Neuronal stem cell (in vitro differentiated cells): ENCODE measurements around the gene HMGCLL1.

ENCODE experiments used
- DNase-seq: peaks from one replicate; pipeline ENCODE4 v3.0.0-alpha.2; 2013; ENCODE audit warnings: low spot score
- H2AFZ ChIP-seq: one replicate; pipeline ENCODE4 v1.6.1; 2013; ENCODE audit warnings: mild to moderate bottlenecking, low read length, inconsistent platforms
- H2AK5ac ChIP-seq: 2 replicates; pipeline ENCODE4 v1.6.1; 2013; ENCODE audit warnings: low read depth, mild to moderate bottlenecking, inconsistent platforms, low read length, moderate library complexity, mixed read lengths
- H2BK120ac ChIP-seq: 2 replicates; pipeline ENCODE4 v1.6.1; 2013; ENCODE audit warnings: low read depth, mild to moderate bottlenecking, inconsistent platforms, low read length, moderate library complexity, mixed read lengths
- H2BK12ac ChIP-seq: one replicate; pipeline ENCODE4 v1.6.1; 2013; ENCODE audit warnings: low read length, inconsistent platforms
- H2BK15ac ChIP-seq: 2 replicates; pipeline ENCODE4 v1.6.1; 2013; ENCODE audit warnings: mild to moderate bottlenecking, low read length, inconsistent platforms, mixed read lengths
- H2BK5ac ChIP-seq: one replicate; pipeline ENCODE4 v1.6.1; 2013; ENCODE audit warnings: inconsistent platforms, mild to moderate bottlenecking, low read length, moderate library complexity
- H3K14ac ChIP-seq: one replicate; pipeline ENCODE4 v1.6.1; 2013; ENCODE audit warnings: low read length, inconsistent platforms
- H3K18ac ChIP-seq: 2 replicates; pipeline ENCODE4 v1.6.1; 2013; ENCODE audit warnings: low read length, inconsistent platforms
- H3K23ac ChIP-seq: 2 replicates; pipeline ENCODE4 v1.6.1; 2013; ENCODE audit warnings: low read depth, mild to moderate bottlenecking, mixed read lengths, low read length, inconsistent platforms; ENCODE audit not compliant: poor library complexity
- H3K27ac ChIP-seq: replicated peaks from 3 replicates; pipeline ENCODE4 v1.5.1; 2013; ENCODE audit warnings: low read length, inconsistent platforms
- H3K27me3 ChIP-seq, 3 experiments: 2 replicates each; pipeline ENCODE4 v1.6.1; 2013; ENCODE audit warnings: low read length in 3 of 3, mild to moderate bottlenecking in 2 of 3, inconsistent platforms in 1 of 3, low read depth in 1 of 3, mixed read lengths in 1 of 3, moderate library complexity in 1 of 3; ENCODE audit not compliant: control insufficient read depth in 3 of 3, insufficient read depth in 3 of 3
- H3K36me3 ChIP-seq, 2 donors: replicated peaks in 1 of 2; 2 replicates each; pipeline ENCODE4 v1.6.1; 2013; ENCODE audit warnings: low read length in 2 of 2; ENCODE audit not compliant: control insufficient read depth in 2 of 2, insufficient read depth in 2 of 2
- H3K4ac ChIP-seq: 2 replicates; pipeline ENCODE4 v1.6.1; 2013; ENCODE audit warnings: inconsistent platforms, mild to moderate bottlenecking, low read length, moderate library complexity
- H3K4me1 ChIP-seq, 2 donors: 1 replicate in 1 of 2; 2 replicates in 1 of 2; pipeline ENCODE4 v1.6.1; 2013; ENCODE audit warnings: low read length in 2 of 2, low read depth in 1 of 2; ENCODE audit not compliant: control insufficient read depth in 2 of 2, insufficient read depth in 1 of 2
- H3K4me2 ChIP-seq: one replicate; pipeline ENCODE4 v1.6.1; 2013; ENCODE audit warnings: mild to moderate bottlenecking, low read length, inconsistent platforms; ENCODE audit not compliant: insufficient read depth, poor library complexity, severe bottlenecking
- H3K4me3 ChIP-seq, 2 donors: 2 replicates each; pipeline ENCODE4 v1.5.1; 2013; ENCODE audit warnings: low read length in 2 of 2, mild to moderate bottlenecking in 2 of 2, inconsistent platforms in 1 of 2, moderate library complexity in 1 of 2
- H3K79me1 ChIP-seq: one replicate; pipeline ENCODE4 v1.6.1; 2013; ENCODE audit warnings: low read depth, mild to moderate bottlenecking, inconsistent platforms, low read length, moderate library complexity
- H3K9ac ChIP-seq: one replicate; pipeline ENCODE4 v1.6.1; 2013; ENCODE audit warnings: mild to moderate bottlenecking, low read depth, low read length, inconsistent platforms; ENCODE audit not compliant: poor library complexity
- H3K9me3 ChIP-seq, 2 donors: replicated peaks in 1 of 2; 2 replicates each; pipeline versions ENCODE3 to v1.6.1; 2013; ENCODE audit warnings: low read length in 2 of 2, mild to moderate bottlenecking in 2 of 2, inconsistent platforms in 1 of 2, low read depth in 1 of 2, mixed read lengths in 1 of 2, moderate library complexity in 1 of 2; ENCODE audit not compliant: control insufficient read depth in 2 of 2, insufficient read depth in 1 of 2
- H4K8ac ChIP-seq: one replicate; pipeline ENCODE4 v1.6.1; 2013; ENCODE audit warnings: low read depth, mild to moderate bottlenecking, inconsistent platforms, low read length, moderate library complexity
- H4K91ac ChIP-seq: one replicate; pipeline ENCODE4 v1.6.1; 2013; ENCODE audit warnings: low read length, low read depth, mild to moderate bottlenecking, inconsistent platforms; ENCODE audit not compliant: poor library complexity
- WGBS, 2 donors: extraction: QIAGEN DNeasy Blood & Tissue Kit; methylation state at CpG; one replicate each; pipeline ENCODE4 v1.1.7; 2013; ENCODE audit warnings: missing lambda C conversion rate in 2 of 2, mixed read lengths in 1 of 2; ENCODE audit not compliant: insufficient read length in 2 of 2, insufficient replicate concordance in 1 of 2; ENCODE audit errors: extremely low coverage in 2 of 2; 5-methylcytosine and 5-hydroxymethylcytosine counted together

The HMGCLL1 gene

GRCh38 chr6:55536391-55536956 is 42.5 kb downstream of the HMGCLL1 start:
- Histone ChIP-seq H3K4me2 (no peak overlapping the region), H3K4me1 (no peaks in the 10 kb centered on the region), H3K14ac (no peak overlapping the region), H2AFZ (no peak overlapping the region), H3K27ac (no peak overlapping the region), H3K27me3 (no peaks in the 10 kb centered on the region), H3K9me3 (peaks cover 0 to 2% of the 10 kb centered on the region in 2 donors), H2BK5ac (no peak overlapping the region), H3K4me3 (no peak overlapping the region), H2BK120ac (no peak overlapping the region), H2AK5ac (no peak overlapping the region), H2BK12ac (no peak overlapping the region), H3K36me3 (no peaks in the 10 kb centered on the region), H3K9ac (no peak overlapping the region), H3K18ac (no peak overlapping the region), H3K4ac (no peak overlapping the region), H3K23ac (no peak overlapping the region), H2BK15ac (no peak overlapping the region), H3K79me1 (no peaks in the 10 kb centered on the region), H4K91ac (no peak overlapping the region), H4K8ac (no peak overlapping the region)
- DNase-seq, result no peak
- no CpG with 5 or more reads among the region's 2 CpGs for WGBS, 2 donors

DNA sequence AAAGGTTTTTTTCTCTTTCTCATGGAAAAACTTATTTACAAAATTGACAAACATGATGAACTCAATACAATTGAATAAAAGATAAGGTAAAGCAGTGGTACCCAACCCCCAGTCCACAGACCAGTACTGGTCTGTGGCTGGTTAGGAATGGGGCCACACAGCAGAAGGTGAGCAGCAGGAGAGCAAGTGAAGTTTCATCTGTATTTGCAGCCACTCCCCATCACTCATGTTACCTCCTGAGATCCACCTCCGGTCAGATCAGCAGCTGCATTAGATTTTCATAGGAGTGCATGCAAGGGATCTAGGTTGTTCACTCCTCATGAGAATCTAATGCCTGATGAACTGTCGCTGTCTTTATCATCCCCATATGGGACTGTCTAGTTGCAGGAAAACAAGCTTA is 47.5 kb downstream of the HMGCLL1 start:
- no peak overlapping the region for H3K23ac ChIP-seq
- H2BK15ac ChIP-seq, result no peak overlapping the region
- H3K14ac ChIP-seq, result no peak overlapping the region
- no peaks in the 10 kb centered on the region for H3K9me3 ChIP-seq
- H4K91ac ChIP-seq, result no peak overlapping the region
- no peak for DNase-seq
- no peak overlapping the region for H2BK5ac ChIP-seq
- no peak overlapping the region for H2AFZ ChIP-seq
- H3K4me2 ChIP-seq, result no peak overlapping the region
- WGBS, 2 donors, result no CpG with 5 or more reads among the region's 2 CpGs
- no peaks in the 10 kb centered on the region for H3K27me3 ChIP-seq
- H3K4me3 ChIP-seq, result no peak overlapping the region
- no peak overlapping the region for H2AK5ac ChIP-seq
- no peak overlapping the region for H2BK120ac ChIP-seq
- no peaks in the 10 kb centered on the region for H3K79me1 ChIP-seq
- H3K4me1 ChIP-seq, result no peaks in the 10 kb centered on the region
- H2BK12ac ChIP-seq, result no peak overlapping the region
- H3K18ac ChIP-seq, result no peak overlapping the region
- no peak overlapping the region for H4K8ac ChIP-seq
- H3K36me3 ChIP-seq, result no peaks in the 10 kb centered on the region
- H3K27ac ChIP-seq, result no peak overlapping the region
- no peak overlapping the region for H3K4ac ChIP-seq
- no peak overlapping the region for H3K9ac ChIP-seq

DNA sequence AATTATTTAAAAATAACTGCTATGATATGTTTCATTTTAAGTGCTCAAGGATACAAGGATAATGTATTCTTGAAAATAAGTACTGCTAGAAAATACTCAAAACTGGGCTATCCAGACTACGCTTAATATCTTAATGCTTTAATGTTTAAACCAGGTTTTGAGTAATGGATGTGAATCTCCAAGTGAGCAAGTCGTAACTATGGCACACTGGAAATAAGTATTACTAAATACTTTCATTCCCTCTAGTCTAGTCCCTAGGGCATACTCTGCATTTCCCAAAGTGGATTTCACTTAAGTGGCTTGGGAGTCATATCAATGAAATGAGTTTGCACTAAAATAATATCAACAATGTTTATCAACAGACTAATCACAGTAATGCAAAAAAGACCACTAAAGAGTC is 48.1 kb downstream of the HMGCLL1 start:
- Histone ChIP-seq H2BK15ac (no peak overlapping the region), H3K9me3 (no peaks in the 10 kb centered on the region), H3K4me1 (no peaks in the 10 kb centered on the region), H3K18ac (no peak overlapping the region), H3K9ac (no peak overlapping the region), H3K36me3 (no peaks in the 10 kb centered on the region), H2BK5ac (no peak overlapping the region), H3K4me3 (no peak overlapping the region), H3K27ac (no peak overlapping the region), H2BK120ac (no peak overlapping the region), H3K79me1 (no peaks in the 10 kb centered on the region), H2BK12ac (no peak overlapping the region), H3K4me2 (no peak overlapping the region), H4K8ac (no peak overlapping the region), H3K4ac (no peak overlapping the region), H2AK5ac (no peak overlapping the region), H3K23ac (no peak overlapping the region), H3K14ac (no peak overlapping the region), H3K27me3 (no peaks in the 10 kb centered on the region), H2AFZ (no peak overlapping the region), H4K91ac (no peak overlapping the region)
- WGBS, 2 donors, result no CpG with 5 or more reads among the region's 2 CpGs
- DNase-seq, result no peak

DNA sequence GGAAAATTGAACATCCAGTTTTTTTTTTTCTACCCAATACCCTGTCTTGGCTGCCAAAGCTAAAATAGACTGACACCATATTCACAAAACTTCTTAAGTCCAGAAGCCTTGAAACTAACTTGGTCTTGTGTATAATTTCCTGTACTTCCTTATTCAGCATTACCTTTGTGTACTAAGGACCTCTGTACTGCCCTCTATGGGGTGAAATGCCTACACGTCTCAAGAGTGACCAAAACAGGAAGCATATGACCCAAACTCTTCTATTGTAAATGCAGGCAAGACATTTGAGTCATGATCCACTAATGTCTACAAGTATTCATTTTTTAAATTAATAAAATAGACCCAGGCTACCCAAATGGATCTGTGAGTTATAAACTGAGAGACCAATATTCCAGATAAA is 50.4 kb downstream of the HMGCLL1 start:
- peak; percentile 5 for DNase-seq

More for the DNA sequence above, 50.4 kb downstream of the HMGCLL1 start:
- no peak overlapping the region for H3K14ac ChIP-seq
- H3K4me3 ChIP-seq, result no peak overlapping the region
- no peak overlapping the region for H4K8ac ChIP-seq
- no peaks in the 10 kb centered on the region for H3K79me1 ChIP-seq
- no peak overlapping the region for H2BK15ac ChIP-seq
- no peak overlapping the region for H3K27ac ChIP-seq
- no peak overlapping the region for H2BK5ac ChIP-seq
- no peak overlapping the region for H2BK12ac ChIP-seq
- H3K9me3 ChIP-seq, result no peaks in the 10 kb centered on the region
- H2BK120ac ChIP-seq, result no peak overlapping the region
- H3K27me3 ChIP-seq, result no peaks in the 10 kb centered on the region
- no peaks in the 10 kb centered on the region for H3K4me1 ChIP-seq
- no peaks in the 10 kb centered on the region for H3K36me3 ChIP-seq
- peak overlapping the region; percentile 62 for H2AFZ ChIP-seq
- H4K91ac ChIP-seq, result no peak overlapping the region
- H2AK5ac ChIP-seq, result no peak overlapping the region
- H3K4ac ChIP-seq, result no peak overlapping the region
- WGBS, 2 donors, result no CpG with 5 or more reads among the region's 1 CpG
- no peak overlapping the region for H3K18ac ChIP-seq
- H3K9ac ChIP-seq, result no peak overlapping the region
- H3K4me2 ChIP-seq, result no peak overlapping the region
- H3K23ac ChIP-seq, result no peak overlapping the region
